ENCODE data around the gene NDUFS6.

DNA sequence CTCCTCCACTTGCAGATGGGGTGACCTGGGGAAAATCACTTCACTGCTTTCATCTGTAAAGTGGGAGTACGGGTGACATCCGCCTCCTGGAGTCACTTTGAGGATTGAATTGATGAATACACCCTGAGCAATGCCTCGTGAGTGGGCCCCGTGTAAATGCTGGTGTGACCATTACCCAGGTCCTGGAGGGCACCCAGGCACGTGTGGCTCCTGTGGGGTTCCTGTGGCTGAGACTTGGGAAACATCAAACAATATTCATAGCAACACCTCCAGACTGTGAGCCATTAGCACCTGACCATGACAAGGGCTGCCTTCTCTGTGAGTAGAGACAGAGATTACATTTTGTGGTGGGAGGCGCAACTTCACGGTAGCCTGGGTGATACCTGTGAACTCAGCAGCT, 13.0 kb upstream of the NDUFS6 start:
- TF ChIP-seq ESRRG (CRISPR knock-in tag; IDR thresholded peaks at IDR 0.05), result no peak
- no peak for TF ChIP-seq RARB (CRISPR knock-in tag; IDR thresholded peaks at IDR 0.05)
- no peak for TF ChIP-seq ZC3H10 (CRISPR knock-in tag; IDR thresholded peaks at IDR 0.05)
- no peak for TF ChIP-seq ARNTL (CRISPR knock-in tag; IDR thresholded peaks at IDR 0.05; ENCODE audit: borderline replicate concordance, low read depth)
- no peak for TF ChIP-seq ZFP30 (CRISPR knock-in tag; IDR thresholded peaks at IDR 0.05)
- no peak for TF ChIP-seq ZNF70 (CRISPR knock-in tag; IDR thresholded peaks at IDR 0.05)
- TF ChIP-seq, protein P1, sequence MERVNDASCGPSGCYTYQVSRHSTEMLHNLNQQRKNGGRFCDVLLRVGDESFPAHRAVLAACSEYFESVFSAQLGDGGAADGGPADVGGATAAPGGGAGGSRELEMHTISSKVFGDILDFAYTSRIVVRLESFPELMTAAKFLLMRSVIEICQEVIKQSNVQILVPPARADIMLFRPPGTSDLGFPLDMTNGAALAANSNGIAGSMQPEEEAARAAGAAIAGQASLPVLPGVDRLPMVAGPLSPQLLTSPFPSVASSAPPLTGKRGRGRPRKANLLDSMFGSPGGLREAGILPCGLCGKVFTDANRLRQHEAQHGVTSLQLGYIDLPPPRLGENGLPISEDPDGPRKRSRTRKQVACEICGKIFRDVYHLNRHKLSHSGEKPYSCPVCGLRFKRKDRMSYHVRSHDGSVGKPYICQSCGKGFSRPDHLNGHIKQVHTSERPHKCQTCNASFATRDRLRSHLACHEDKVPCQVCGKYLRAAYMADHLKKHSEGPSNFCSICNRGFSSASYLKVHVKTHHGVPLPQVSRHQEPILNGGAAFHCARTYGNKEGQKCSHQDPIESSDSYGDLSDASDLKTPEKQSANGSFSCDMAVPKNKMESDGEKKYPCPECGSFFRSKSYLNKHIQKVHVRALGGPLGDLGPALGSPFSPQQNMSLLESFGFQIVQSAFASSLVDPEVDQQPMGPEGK (CRISPR knock-in tag; IDR thresholded peaks at IDR 0.05; ENCODE audit: borderline replicate concordance), result no peak
- TF ChIP-seq PPARA (CRISPR knock-in tag; IDR thresholded peaks at IDR 0.05; ENCODE audit: borderline replicate concordance), result no peak
- TF ChIP-seq ISL1 (CRISPR knock-in tag; IDR thresholded peaks at IDR 0.05), result no peak
- TF ChIP-seq, protein P2, sequence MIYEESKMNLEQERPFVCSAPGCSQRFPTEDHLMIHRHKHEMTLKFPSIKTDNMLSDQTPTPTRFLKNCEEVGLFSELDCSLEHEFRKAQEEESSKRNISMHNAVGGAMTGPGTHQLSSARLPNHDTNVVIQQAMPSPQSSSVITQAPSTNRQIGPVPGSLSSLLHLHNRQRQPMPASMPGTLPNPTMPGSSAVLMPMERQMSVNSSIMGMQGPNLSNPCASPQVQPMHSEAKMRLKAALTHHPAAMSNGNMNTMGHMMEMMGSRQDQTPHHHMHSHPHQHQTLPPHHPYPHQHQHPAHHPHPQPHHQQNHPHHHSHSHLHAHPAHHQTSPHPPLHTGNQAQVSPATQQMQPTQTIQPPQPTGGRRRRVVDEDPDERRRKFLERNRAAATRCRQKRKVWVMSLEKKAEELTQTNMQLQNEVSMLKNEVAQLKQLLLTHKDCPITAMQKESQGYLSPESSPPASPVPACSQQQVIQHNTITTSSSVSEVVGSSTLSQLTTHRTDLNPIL (CRISPR knock-in tag; IDR thresholded peaks at IDR 0.05; ENCODE audit: low read depth), result no peak
- TF ChIP-seq TCF4 (CRISPR knock-in tag; IDR thresholded peaks at IDR 0.05; ENCODE audit: borderline replicate concordance), result no peak
- TF ChIP-seq, protein P3, sequence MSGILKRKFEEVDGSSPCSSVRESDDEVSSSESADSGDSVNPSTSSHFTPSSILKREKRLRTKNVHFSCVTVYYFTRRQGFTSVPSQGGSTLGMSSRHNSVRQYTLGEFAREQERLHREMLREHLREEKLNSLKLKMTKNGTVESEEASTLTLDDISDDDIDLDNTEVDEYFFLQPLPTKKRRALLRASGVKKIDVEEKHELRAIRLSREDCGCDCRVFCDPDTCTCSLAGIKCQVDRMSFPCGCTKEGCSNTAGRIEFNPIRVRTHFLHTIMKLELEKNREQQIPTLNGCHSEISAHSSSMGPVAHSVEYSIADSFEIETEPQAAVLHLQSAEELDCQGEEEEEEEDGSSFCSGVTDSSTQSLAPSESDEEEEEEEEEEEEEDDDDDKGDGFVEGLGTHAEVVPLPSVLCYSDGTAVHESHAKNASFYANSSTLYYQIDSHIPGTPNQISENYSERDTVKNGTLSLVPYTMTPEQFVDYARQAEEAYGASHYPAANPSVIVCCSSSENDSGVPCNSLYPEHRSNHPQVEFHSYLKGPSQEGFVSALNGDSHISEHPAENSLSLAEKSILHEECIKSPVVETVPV (CRISPR knock-in tag; IDR thresholded peaks at IDR 0.05), result no peak
- TF ChIP-seq, protein P4, sequence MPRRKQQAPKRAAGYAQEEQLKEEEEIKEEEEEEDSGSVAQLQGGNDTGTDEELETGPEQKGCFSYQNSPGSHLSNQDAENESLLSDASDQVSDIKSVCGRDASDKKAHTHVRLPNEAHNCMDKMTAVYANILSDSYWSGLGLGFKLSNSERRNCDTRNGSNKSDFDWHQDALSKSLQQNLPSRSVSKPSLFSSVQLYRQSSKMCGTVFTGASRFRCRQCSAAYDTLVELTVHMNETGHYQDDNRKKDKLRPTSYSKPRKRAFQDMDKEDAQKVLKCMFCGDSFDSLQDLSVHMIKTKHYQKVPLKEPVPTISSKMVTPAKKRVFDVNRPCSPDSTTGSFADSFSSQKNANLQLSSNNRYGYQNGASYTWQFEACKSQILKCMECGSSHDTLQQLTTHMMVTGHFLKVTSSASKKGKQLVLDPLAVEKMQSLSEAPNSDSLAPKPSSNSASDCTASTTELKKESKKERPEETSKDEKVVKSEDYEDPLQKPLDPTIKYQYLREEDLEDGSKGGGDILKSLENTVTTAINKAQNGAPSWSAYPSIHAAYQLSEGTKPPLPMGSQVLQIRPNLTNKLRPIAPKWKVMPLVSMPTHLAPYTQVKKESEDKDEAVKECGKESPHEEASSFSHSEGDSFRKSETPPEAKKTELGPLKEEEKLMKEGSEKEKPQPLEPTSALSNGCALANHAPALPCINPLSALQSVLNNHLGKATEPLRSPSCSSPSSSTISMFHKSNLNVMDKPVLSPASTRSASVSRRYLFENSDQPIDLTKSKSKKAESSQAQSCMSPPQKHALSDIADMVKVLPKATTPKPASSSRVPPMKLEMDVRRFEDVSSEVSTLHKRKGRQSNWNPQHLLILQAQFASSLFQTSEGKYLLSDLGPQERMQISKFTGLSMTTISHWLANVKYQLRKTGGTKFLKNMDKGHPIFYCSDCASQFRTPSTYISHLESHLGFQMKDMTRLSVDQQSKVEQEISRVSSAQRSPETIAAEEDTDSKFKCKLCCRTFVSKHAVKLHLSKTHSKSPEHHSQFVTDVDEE (CRISPR knock-in tag; IDR thresholded peaks at IDR 0.05), result no peak
- no peak for TF ChIP-seq ZNF565 (CRISPR knock-in tag; conservative IDR thresholded peaks at IDR 0.05; ENCODE audit: low read depth)

Data from SK-N-SH treated with all-trans-retinoic acid at 6 μM for 48 hours (cell line).